SK-N-SH treated with all-trans-retinoic acid at 6 μM for 48 hours (cell line): ENCODE measurements around the gene PLA2G2A.

Experiments
- ATAC-seq: fragments of 200-7000 bp; cut with Tn5 transposase; 3 replicates; pipeline ENCODE4 v1.9.1; 2020; ENCODE audit warnings: mild to moderate bottlenecking, moderate library complexity
- BACH2 ChIP-seq: fragments of 250-450 bp; sonication (Bioruptor Pico); IDR thresholded peaks from 2 replicates; pipeline ENCODE4 v1.9.0; 2021; ENCODE audit warnings: mild to moderate bottlenecking, borderline replicate concordance
- CREB5 ChIP-seq: fragments of 250-450 bp; sonication (Bioruptor Pico); IDR thresholded peaks from 2 replicates; pipeline ENCODE4 v1.5.1; 2020; ENCODE audit warnings: low read depth, mild to moderate bottlenecking, moderate library complexity
- CSDC2 ChIP-seq: fragments of 250-450 bp; sonication (Bioruptor Pico); IDR thresholded peaks from 2 replicates; pipeline ENCODE4 v1.5.0; 2020; ENCODE audit warnings: mild to moderate bottlenecking, moderate library complexity
- CSRNP3 ChIP-seq: fragments of 250-450 bp; sonication (Bioruptor Pico); IDR thresholded peaks from 2 replicates; pipeline ENCODE4 v1.5.1; 2021; ENCODE audit warnings: mild to moderate bottlenecking, moderate library complexity
- ESRRG ChIP-seq: fragments of 250-450 bp; sonication (Bioruptor Pico); IDR thresholded peaks from 2 replicates; pipeline ENCODE4 v1.6.1; 2021; ENCODE audit warnings: mild to moderate bottlenecking
- GLIS3 ChIP-seq: fragments of 250-450 bp; sonication (Bioruptor Pico); IDR thresholded peaks from 2 replicates; pipeline ENCODE4 v1.5.0; 2020; ENCODE audit warnings: mild to moderate bottlenecking, moderate library complexity
- ISL1 ChIP-seq: fragments of 250-450 bp; sonication (Bioruptor Pico); IDR thresholded peaks from 2 replicates; pipeline ENCODE4 v2.1.2; 2022; ENCODE audit warnings: mild to moderate bottlenecking, moderate library complexity
- OSR1 ChIP-seq: fragments of 250-450 bp; sonication (Bioruptor Pico); IDR thresholded peaks from 2 replicates; pipeline ENCODE4 v1.8.0; 2022; ENCODE audit warnings: moderate library complexity, mild to moderate bottlenecking, inconsistent platforms
- PATZ1 ChIP-seq: fragments of 250-450 bp; sonication (Bioruptor Pico); IDR thresholded peaks from 2 replicates; pipeline ENCODE4 v1.8.0; 2020; ENCODE audit warnings: mild to moderate bottlenecking, moderate library complexity, borderline replicate concordance
- POU6F1 ChIP-seq: fragments of 250-450 bp; sonication (Bioruptor Pico); IDR thresholded peaks from 2 replicates; pipeline ENCODE4 v1.8.0; 2021; ENCODE audit warnings: low read depth, mild to moderate bottlenecking, moderate library complexity, borderline replicate concordance
- PPARA ChIP-seq: fragments of 250-450 bp; sonication (Bioruptor Pico); IDR thresholded peaks from 2 replicates; pipeline ENCODE4 v1.5.0; 2020; ENCODE audit warnings: mild to moderate bottlenecking, borderline replicate concordance
- RARB ChIP-seq: fragments of 250-450 bp; sonication (Bioruptor Pico); IDR thresholded peaks from 2 replicates; pipeline ENCODE4 v1.8.0; 2021; ENCODE audit warnings: mild to moderate bottlenecking, moderate library complexity
- SNAI2 ChIP-seq: fragments of 250-450 bp; sonication (Bioruptor Pico); IDR thresholded peaks from 2 replicates; pipeline ENCODE4 v1.5.0; 2020; ENCODE audit warnings: mild to moderate bottlenecking, moderate library complexity
- TCF4 ChIP-seq: fragments of 250-450 bp; sonication (Bioruptor Pico); IDR thresholded peaks from 2 replicates; pipeline ENCODE4 v1.8.0; 2021; ENCODE audit warnings: mild to moderate bottlenecking, moderate library complexity, borderline replicate concordance
- TOX ChIP-seq: fragments of 250-450 bp; sonication (Bioruptor Pico); IDR thresholded peaks from 2 replicates; pipeline ENCODE4 v1.8.0; 2021; ENCODE audit warnings: mild to moderate bottlenecking, moderate library complexity, borderline replicate concordance
- TSHZ2 ChIP-seq: fragments of 250-450 bp; sonication (Bioruptor Pico); IDR thresholded peaks from 2 replicates; pipeline ENCODE4 v1.5.0; 2020; ENCODE audit warnings: mild to moderate bottlenecking, moderate library complexity
- ZFP3 ChIP-seq: fragments of 250-450 bp; sonication (Bioruptor Pico); IDR thresholded peaks from 2 replicates; pipeline ENCODE4 v1.5.0; 2020; ENCODE audit warnings: mild to moderate bottlenecking, moderate library complexity
- ZFP30 ChIP-seq: fragments of 450-650 bp; formaldehyde crosslinking; IDR thresholded peaks from 2 replicates; pipeline ENCODE4 v1.5.0; 2022; ENCODE audit warnings: mild to moderate bottlenecking, moderate library complexity
- ZNF565 ChIP-seq: fragments of 450-650 bp; formaldehyde crosslinking; conservative IDR thresholded peaks from 2 replicates; pipeline ENCODE4 v1.5.0; 2020; ENCODE audit warnings: low read depth, mild to moderate bottlenecking, moderate library complexity
- ZNF8 ChIP-seq: fragments of 450-650 bp; formaldehyde crosslinking; IDR thresholded peaks from 2 replicates; pipeline ENCODE4 v1.5.0; 2020; ENCODE audit warnings: mild to moderate bottlenecking, moderate library complexity

The PLA2G2A gene

GRCh38 chr1:19946971-19947370, 32.4 kb downstream of the PLA2G2A start:
- TF ChIP-seq ZNF565 (CRISPR knock-in tag), result no peak
- no peak for TF ChIP-seq PATZ1
- TF ChIP-seq CSDC2 (CRISPR knock-in tag), result no peak
- no peak for TF ChIP-seq POU6F1
- no peak for TF ChIP-seq PPARA (CRISPR knock-in tag)
- no peak for TF ChIP-seq RARB (CRISPR knock-in tag)
- no peak for TF ChIP-seq CSRNP3 (CRISPR knock-in tag)
- TF ChIP-seq SNAI2 (CRISPR knock-in tag), result no peak
- TF ChIP-seq OSR1 (CRISPR knock-in tag), result no peak
- TF ChIP-seq TOX, result no peak
- TF ChIP-seq BACH2 (CRISPR knock-in tag), result no peak
- TF ChIP-seq ZFP3, result no peak
- no peak for TF ChIP-seq ZNF8 (CRISPR knock-in tag)
- no peak for TF ChIP-seq TCF4 (CRISPR knock-in tag)
- no peak for ATAC-seq

DNA sequence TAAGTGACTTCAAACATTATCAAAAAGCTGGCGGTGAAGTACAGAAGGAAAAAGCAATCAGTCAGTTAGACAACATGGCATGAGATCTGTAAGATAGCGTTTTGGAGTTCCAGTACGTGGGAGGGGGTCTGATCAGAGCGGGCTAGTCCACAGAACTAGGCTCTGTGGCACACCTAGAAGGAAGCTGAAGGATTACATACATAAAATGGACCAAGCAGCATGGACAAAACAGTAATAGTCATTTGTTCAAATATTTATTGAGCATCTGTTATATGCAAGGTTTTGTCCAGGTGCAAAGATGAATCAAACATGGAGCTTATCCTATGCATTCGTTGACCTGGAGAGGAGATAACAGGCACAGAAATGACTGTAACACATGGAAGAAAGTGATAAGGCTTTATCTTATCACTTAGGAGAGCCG, 33.1 kb downstream of the PLA2G2A start:
- TF ChIP-seq POU6F1, result no peak
- no peak for TF ChIP-seq PATZ1
- TF ChIP-seq BACH2 (CRISPR knock-in tag), result no peak
- no peak for TF ChIP-seq OSR1 (CRISPR knock-in tag)
- no peak for TF ChIP-seq CSDC2 (CRISPR knock-in tag)
- no peak for TF ChIP-seq ZFP30 (CRISPR knock-in tag)
- TF ChIP-seq ISL1 (CRISPR knock-in tag), result no peak
- no peak for TF ChIP-seq GLIS3 (CRISPR knock-in tag)
- TF ChIP-seq CREB5 (CRISPR knock-in tag), result no peak
- TF ChIP-seq SNAI2 (CRISPR knock-in tag), result no peak
- no peak for TF ChIP-seq PPARA (CRISPR knock-in tag)
- no peak for TF ChIP-seq TSHZ2
- TF ChIP-seq ZNF8 (CRISPR knock-in tag), result no peak
- no peak for TF ChIP-seq CSRNP3 (CRISPR knock-in tag)
- TF ChIP-seq ZFP3, result no peak
- TF ChIP-seq ESRRG (CRISPR knock-in tag), result no peak
- no peak for ATAC-seq
